ENCODE results near the gene NCOA5. TPM values are rescaled to one million over a fixed set of nuclear protein-coding genes. Genes with fewer than 3 reads are reported as not detected.
A peak's percentile ranks its signal among the peaks of the same experiment; 100 is the strongest.

NCOA5 gene
- total and polyA plus RNA-seq, 9 of the 15 experiments (the other 6 are each of a cell fraction or from before 2014, with no cell fraction given): 3.9 to 22.8 (median 13.8) TPM

GRCh38 chr20:46056970-46057855, 32.5 kb downstream of the NCOA5 start:
- Histone ChIP-seq H3K4me3 (no peak overlapping the region), H3K4me1 (replicated peaks in 1 of 2; ENCODE audit: control insufficient read depth in 2 of 2, insufficient read depth in 2 of 2, low read length in 2 of 2) (peaks cover 0 to 14% of the 10 kb centered on the region in 2 experiments; a peak in 2 of 5 replicates), H3K4me2 (ENCODE audit: insufficient read depth, low read length) (no peak overlapping the region), H3K36me3 (ENCODE audit: control insufficient read depth, insufficient read depth, low read length) (peaks cover 17% of the 10 kb centered on the region; the same call in 1 of the 3 replicates), H3K9me3 (replicated peaks; ENCODE audit: control insufficient read depth, insufficient read depth, low read depth, low read length) (no peaks in the 10 kb centered on the region), H3K9me1 (ENCODE audit: control insufficient read depth, insufficient read depth, low read length) (peaks cover 4% of the 10 kb centered on the region), H3K79me2 (ENCODE audit: control insufficient read depth, insufficient read depth, low read length) (no peaks in the 10 kb centered on the region), H3K9ac (ENCODE audit: insufficient read depth in 1 of 2, low read depth in 2 of 2, low read length in 2 of 2) (no peak overlapping the region), H3K27ac (ENCODE audit: extremely low read depth, low read depth, low read length) (no peak overlapping the region), H2AFZ (ENCODE audit: low read depth, low read length) (no peak overlapping the region), H4K20me1 (replicated peaks; ENCODE audit: control insufficient read depth, insufficient read depth, low read length) (peaks cover 19% of the 10 kb centered on the region; the same call in 1 of the 2 replicates), H3K27me3 (ENCODE audit: control insufficient read depth in 2 of 2, insufficient read depth in 2 of 2, low read length in 2 of 2) (peaks cover 0 to 5% of the 10 kb centered on the region in 2 experiments; a peak in 2 of 5 replicates)
- in situ Hi-C loops (cut with MboI) (no loop called here), intact Hi-C loops (cut with micrococcal nuclease) (no loop called here)
- FAIRE-seq (no peak), DNase-seq (ENCODE audit: extremely low read depth in 1 of 4, low spot score in 3 of 4) (peak; percentile 34 to 71 (median 54)), ATAC-seq (peak; percentile 64)
- BruUV-seq (replicated peaks): no TSS peak
- WGBS (ENCODE audit: insufficient coverage, low coverage, missing lambda C conversion rate): 26% methylated on average over 45 of the region's 65 CpGs
- CTCF ChIA-PET (ENCODE audit: low intra/inter-chr PET ratio): no interaction called here
- POLR2A ChIA-PET: interaction anchor here (0.6 to 2.1 kb wide), 4 partner anchors 25 to 1610 kb away, joined by 3 to 10 read pairs (median 3); no protein-coding TSS in a partner anchor
- no peak for TF ChIP-seq ZFP1 (CRISPR knock-in tag; IDR thresholded peaks at IDR 0.05)
- TF ChIP-seq RBM14 (IDR thresholded peaks at IDR 0.05; ENCODE audit: borderline replicate concordance, insufficient read depth, low read depth, low read length): no peak
- TF ChIP-seq ZNF57 (CRISPR knock-in tag; IDR thresholded peaks at IDR 0.05): no peak
- TF ChIP-seq SMAD1 (IDR thresholded peaks at IDR 0.05; ENCODE audit: low read depth, low read length, partially characterized antibody): no peak
- no peak for TF ChIP-seq POLR3G (IDR thresholded peaks at IDR 0.05; ENCODE audit: extremely low read depth, insufficient read length, insufficient replicate concordance)
- TF ChIP-seq CBX5 (IDR thresholded peaks at IDR 0.05; ENCODE audit: borderline replicate concordance, low read depth): no peak
- TF ChIP-seq REST (IDR thresholded peaks at IDR 0.05; ENCODE audit: borderline replicate concordance): peak; percentile 97
- peak; percentile 93 for TF ChIP-seq REST (CRISPR knock-in tag; IDR thresholded peaks at IDR 0.05; ENCODE audit: low read depth)
- peak; percentile 86 for TF ChIP-seq MIER1 (IDR thresholded peaks at IDR 0.05; ENCODE audit: low read depth)
- TF ChIP-seq NRF1 (conservative IDR thresholded peaks at IDR 0.05 in 1 of 2, IDR thresholded peaks at IDR 0.05 in 1 of 2): peak in 1 of 2 experiments; percentile 26; a peak in 1 of 4 replicates
- no peak for TF ChIP-seq CREM (IDR thresholded peaks at IDR 0.05; ENCODE audit: low read depth)
- TF ChIP-seq ZBTB7A (IDR thresholded peaks at IDR 0.05; ENCODE audit: borderline replicate concordance, control insufficient read depth, low read depth, low read length): peak; percentile 26; the same call in 1 of the 2 replicates
- TF ChIP-seq TGIF2 (CRISPR knock-in tag; IDR thresholded peaks at IDR 0.05): 0 out of 2 replicates have a peak, but pooled peaks have one; percentile 14
